Kidney glomerular epithelial cell (primary cell): ENCODE results near the gene CCR4.
"Not testable (repeated sequence)": the region's sequence is repeated elsewhere in the genome, so short reads cannot be mapped to it uniquely, and the experiment has no call there.

ENCODE experiments used
- DNase-seq: peaks from one replicate; lab custom pipeline; 2025; lab: John Stamatoyannopoulos, UW

The CCR4 gene

GRCh38 chr3:32952369-32953077 is 1.1 kb downstream of the CCR4 start:
- no peak for DNase-seq

- DNase-seq = no peak
These were observed 3.1 kb downstream of the CCR4 start for GRCh38 chr3:32954506-32954905.

DNA sequence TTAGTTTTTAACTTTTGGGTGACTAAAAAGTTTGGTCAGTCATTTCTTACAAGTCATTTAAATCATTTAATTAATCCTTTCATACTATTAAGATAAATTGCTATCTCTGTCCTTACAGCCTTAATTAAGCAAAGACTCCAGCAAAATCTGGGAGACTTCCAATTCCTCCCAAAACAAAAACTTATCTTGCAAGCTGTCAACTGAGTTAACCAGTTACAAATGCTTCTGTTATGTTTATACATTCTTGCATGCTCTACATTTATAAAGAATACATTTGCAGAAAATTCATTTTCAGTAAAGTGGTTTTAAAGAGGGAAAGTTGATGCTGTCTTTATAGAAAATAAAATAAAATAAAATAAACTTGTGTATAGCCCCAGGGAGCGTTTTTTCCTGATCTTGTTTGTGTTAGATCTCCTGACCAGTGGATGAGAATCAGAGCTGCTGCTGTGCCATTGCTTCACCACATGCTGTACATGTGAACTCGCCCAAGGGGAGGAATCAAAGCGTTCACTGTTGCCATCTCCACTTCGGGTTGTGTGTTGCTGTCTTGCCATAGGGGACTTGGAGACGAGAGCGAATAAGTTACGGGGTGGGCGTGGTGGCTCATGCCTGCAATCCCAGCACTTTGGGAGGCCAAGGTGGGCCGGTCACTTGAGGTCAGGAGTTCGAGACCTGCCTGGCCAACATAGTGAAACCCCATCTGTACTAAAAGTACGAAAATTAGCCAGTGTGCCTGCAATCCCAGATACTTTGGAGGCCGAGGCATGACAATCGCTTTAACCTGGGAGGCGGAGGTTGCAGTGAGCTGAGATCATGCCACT is 5.5 kb downstream of the CCR4 start:
- no peak for DNase-seq

DNA sequence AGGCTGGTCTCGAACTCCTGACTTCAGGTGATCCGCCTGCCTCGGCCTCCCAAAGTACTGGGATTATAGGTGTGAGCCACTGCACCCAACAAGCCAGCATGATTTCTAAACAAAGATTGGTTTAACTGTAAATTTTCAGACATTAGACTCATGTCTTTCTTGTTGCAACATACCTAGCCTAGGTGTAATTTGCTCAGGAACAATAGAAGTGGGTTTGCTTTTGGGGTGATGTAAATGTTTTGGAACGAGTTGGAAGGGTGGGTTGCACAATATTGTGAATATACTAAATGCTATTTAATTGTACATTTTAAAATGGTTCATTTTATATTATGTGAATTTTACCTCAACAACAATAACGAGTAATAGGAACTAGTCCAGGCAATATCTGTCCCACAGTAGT is 7.1 kb downstream of the CCR4 start:
- DNase-seq = no peak

GRCh38 chr3:32959371-32959770 is 7.9 kb downstream of the CCR4 start:
- no peak for DNase-seq

DNA sequence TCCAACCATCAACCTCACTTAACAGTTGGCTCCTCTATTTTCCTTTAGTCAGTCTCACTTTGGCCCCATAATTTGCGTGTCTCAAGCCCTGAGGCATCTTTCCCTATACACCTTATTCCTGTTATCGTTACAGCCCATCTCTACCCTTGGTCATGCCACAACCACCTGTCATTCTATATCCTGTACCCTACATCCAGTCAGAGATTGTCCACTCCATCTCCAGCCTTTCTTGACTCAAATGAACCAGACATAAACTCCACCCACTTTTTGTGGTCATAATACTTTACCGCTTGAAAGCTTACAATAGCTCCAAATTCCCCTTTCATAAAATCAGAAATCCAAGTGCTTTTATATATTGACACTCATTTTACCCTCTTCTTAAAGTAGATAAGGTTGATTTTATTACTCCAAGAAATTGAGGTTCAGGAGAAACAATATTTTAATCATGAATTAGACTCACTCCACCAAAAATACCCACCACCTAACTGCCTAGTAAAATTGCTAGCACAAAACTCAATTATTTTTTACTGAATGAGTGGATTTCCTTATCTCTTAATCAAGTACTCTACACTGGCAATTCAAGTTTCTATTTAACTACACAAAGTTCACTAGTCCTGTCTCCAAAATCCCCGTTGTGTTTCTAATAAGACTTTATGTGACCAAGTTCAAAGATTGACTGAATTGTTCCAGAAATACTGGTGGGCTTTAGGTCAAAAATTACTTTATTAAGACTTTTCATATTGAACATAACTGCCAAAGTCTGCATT is 9.1 kb downstream of the CCR4 start:
- no peak for DNase-seq

GRCh38 chr3:32961189-32961715 is 9.8 kb downstream of the CCR4 start:
- DNase-seq = no peak

- DNase-seq = no peak
These were observed 12.4 kb downstream of the CCR4 start for GRCh38 chr3:32963871-32964270.

- not testable (repeated sequence) for DNase-seq
These were observed 13.3 kb downstream of the CCR4 start for GRCh38 chr3:32964781-32965180.

DNA sequence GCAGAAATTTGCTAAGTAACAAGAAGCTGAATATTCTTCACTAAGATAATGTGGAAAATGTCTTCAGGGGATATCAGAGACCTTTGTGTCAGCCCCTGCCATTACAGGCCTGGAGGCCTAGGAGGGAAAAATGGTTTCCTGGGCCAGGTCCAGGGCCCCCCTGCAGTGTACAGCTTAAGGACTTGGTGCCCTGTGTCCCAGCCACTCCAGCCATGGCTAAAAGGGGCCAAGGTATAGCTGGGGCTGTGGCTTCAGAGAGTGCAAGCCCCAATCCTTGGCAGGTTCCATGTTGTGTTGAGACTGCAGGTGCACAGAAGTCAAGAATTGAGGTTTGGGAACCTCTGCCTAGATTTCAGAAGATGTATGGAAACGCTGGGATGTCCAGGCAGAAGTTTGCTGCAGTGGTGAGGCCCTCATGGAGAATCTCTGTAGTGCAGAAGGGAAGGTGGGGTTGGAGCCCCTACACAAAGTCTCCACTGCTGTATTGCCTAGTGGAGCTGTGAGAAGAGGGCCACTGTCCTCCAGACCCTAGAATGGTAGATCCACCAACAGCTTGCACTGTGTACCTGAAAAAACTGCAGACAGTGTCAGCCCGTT is 14.3 kb downstream of the CCR4 start:
- DNase-seq = not testable (repeated sequence)

DNA sequence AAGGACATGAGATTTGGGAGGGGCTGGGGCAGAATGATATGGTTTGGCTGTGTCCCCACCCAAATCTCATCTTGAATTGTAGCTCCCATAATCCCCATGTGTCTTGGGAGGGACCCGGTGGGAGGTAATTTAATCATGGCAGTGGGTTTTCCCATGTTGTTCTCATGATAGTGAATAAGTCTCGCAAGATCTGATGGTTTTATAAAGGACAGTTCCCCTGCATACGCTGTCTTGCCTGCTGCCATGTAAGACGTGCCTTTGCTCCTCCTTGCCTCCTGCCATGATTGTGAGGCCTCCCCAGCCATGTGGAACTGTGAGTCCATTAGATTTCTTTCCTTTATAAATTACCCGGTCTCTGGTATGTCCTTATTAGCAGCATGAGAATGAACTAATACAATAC is 15.2 kb downstream of the CCR4 start:
- DNase-seq = not testable (repeated sequence)

GRCh38 chr3:32968166-32968919 is 16.9 kb downstream of the CCR4 start:
- DNase-seq = no peak

DNA sequence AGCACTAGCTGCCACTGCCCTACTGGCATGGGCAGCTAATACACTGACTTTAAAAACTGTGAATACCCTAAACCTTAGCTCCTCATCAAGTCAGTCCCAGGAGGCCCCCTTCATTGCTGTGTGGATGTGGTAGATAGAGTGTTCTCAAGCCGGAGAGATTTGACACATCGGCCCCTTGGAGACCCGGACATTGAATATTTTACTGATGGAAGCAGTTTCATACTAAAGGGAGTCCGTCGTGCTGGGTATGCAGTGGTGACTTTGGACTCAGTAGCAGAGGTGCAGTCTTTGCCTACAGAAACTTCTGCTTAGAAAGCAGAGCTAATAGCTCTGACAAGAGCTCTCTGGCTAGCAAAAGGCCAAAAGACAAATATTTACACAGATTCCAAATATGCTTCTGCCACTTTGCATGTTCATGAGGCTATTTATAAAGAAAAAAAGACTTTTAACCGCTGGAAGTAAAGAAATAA is 17.5 kb downstream of the CCR4 start:
- no peak for DNase-seq

DNA sequence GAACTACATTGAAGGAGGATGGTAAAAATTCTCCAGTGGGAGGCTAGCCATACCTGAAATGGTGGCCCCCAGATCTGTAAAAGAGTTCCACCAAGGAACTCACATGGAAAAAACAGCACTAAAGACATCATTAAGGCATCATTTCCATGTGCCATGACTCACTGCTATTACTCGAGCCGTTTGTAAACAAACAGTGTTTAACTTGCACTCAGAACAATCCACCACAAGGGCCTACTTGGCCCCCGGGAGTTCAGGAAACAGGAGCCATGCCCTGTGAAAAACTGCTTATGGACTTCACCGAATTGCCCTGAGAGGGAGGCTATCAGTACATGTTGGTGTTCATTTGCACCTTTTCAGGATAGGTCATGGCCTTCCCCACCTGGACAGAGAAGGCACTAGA is 18.2 kb downstream of the CCR4 start:
- no peak for DNase-seq

GRCh38 chr3:32971291-32971690 is 19.8 kb downstream of the CCR4 start:
- DNase-seq = not testable (repeated sequence)

DNA sequence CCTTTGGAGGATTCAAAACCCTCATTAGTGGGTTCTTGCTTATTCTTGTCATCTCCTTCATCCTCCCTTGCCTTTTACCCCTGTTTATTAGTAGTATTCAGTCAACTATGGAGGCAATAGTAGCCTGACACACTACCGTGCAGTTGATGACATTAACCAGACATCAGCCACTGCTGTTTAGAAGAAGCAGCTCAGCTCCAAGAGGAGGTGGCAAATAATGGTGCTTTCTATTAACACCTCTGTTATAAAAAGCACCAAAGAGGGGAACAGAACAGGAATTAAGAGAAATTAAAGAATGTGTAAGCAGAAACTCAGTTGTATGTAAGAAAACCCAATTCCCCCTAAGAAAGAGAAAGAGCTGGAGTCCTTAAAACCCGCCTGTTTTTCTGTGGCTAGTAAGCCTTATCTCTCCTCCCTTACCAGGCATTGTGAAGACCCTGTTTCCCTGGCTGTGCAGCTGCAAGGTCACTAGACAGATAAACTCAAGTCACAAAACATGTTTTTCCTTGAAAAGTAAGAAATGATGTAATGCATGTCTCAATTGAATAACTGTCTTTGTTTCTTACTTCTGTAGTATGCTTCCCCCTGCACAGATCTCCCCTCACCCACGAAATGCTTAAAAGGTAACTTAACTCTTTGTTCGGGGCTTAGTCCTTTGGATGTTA is 21.2 kb downstream of the CCR4 start:
- DNase-seq = no peak

DNA sequence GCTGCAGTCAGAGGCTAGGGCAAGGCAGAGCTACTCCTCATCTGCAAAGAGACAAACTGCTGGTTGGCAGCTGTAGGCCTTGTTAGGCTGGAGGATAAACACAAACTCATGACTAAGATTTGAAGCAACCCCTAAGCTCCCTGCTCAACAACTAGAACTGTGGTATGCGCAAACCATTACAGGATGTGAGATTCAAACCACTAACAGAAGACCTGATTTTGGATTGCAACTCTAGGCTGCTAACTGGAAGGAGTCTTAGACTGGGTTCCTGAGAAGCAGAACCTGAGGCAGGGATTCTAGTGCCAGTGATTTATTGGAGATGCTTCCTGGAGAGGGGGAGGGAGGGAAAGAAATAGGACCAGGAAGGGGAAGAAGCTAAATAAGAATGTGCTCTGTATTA is 22.5 kb downstream of the CCR4 start:
- DNase-seq = no peak

DNA sequence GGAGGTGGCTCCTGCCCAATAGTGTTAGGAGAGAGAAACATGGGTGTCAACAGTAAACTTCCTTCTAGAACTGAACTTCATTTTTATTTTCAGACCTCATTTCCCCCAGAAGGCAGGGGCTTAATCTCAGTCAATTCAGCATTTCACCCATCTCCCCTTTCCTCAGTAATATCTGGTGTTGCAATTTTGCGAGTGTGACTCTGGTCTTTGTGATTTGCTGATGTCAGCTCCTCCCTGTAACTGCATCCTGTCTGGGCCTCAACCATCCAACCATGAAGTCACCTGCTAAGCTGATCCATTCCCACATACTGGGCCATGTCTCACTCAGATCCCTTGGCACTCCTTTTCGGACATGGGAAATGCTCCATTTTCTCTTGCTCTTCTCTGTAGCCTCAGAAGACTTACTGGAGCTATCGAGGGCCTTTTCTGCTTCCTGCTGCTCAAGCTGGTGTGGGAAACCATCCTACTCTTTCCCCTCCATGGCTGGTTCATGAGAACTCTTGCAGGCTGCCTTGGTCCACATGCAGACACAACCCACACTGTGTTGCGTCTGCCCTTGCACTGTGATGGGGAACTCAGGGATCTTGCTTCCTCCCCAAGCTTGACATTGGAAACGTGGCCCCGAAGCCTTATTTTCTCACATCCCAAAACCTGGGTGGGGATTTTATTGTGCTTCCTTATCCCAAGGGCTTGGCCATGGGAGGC is 24.6 kb downstream of the CCR4 start:
- DNase-seq = peak; percentile 1

- no peak for DNase-seq
These were observed 26.4 kb downstream of the CCR4 start for GRCh38 chr3:32977861-32978260.

DNA sequence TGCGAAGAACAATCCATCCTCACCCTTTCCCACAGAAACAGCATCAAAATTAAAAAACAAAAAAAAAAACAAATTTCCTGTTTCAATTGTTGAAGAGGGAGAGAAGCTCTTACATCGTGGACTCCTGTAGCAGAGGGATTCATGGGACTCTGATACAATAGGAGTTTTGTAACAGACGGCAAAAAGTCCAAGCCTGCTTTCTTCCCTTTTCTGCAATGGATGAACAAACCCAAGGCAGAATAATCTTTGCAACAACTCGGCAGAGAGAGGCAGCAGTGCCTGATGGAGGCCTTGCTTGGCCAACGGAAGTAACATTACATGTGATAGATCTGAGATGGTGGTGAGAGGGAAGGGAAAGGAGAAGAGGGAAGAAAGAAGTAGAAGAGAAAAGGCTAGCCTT is 26.9 kb downstream of the CCR4 start:
- DNase-seq = no peak
